PC-3 (cell line): ENCODE data around the gene EXOSC6.

Source experiments
- CTCF ChIP-seq: fragments of 300-600 bp; sonication (generic); conservative IDR thresholded peaks from 2 replicates; pipeline ENCODE4 v1.5.1; 2017; ENCODE audit warnings: antibody characterized with exemption, low read depth, mild to moderate bottlenecking, low read length
- EZH2phosphoT487 ChIP-seq: fragments of 300-600 bp; sonication (generic); IDR thresholded peaks from 2 replicates; pipeline ENCODE4 v1.6.1; 2018; ENCODE audit warnings: mild to moderate bottlenecking, antibody characterized with exemption, low read length, borderline replicate concordance

DNA sequence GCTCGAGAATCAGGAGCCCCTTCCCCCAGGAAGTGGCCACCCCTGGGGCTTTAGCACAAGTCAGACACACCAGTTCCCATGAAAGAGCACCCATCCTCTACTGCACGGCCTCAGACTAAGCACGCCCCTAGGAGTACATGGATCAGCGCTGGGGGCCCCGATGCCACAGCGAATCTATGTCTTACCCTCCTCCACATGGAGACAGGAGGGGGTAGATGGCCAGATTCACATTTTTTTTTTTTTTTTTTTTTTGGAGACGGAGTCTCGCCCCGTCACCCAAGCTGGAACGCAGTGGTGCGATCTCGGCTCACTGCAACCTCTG, 3.2 kb upstream of the EXOSC6 start:
- TF ChIP-seq CTCF (no peak), EZH2phosphoT487 (no peak)
